ENCODE measurements around the gene PPCDC.

- TF ChIP-seq, protein P1, sequence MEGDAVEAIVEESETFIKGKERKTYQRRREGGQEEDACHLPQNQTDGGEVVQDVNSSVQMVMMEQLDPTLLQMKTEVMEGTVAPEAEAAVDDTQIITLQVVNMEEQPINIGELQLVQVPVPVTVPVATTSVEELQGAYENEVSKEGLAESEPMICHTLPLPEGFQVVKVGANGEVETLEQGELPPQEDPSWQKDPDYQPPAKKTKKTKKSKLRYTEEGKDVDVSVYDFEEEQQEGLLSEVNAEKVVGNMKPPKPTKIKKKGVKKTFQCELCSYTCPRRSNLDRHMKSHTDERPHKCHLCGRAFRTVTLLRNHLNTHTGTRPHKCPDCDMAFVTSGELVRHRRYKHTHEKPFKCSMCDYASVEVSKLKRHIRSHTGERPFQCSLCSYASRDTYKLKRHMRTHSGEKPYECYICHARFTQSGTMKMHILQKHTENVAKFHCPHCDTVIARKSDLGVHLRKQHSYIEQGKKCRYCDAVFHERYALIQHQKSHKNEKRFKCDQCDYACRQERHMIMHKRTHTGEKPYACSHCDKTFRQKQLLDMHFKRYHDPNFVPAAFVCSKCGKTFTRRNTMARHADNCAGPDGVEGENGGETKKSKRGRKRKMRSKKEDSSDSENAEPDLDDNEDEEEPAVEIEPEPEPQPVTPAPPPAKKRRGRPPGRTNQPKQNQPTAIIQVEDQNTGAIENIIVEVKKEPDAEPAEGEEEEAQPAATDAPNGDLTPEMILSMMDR (conservative IDR thresholded peaks at IDR 0.05; ENCODE audit: low read length) = no peak
- no peak for TF ChIP-seq EZH2phosphoT487 (IDR thresholded peaks at IDR 0.05; ENCODE audit: borderline replicate concordance)
Observed at GRCh38 chr15:75063338-75063737, 39.9 kb downstream of the PPCDC start.
